Tibial nerve (tissue), 4 donors: ENCODE measurements around the gene VSTM2B.

Experiments used
- EP300 ChIP-seq, 2 donors: sonication (generic); formaldehyde crosslinking; IDR thresholded peaks; one replicate each; pipeline ENCODE4 v1.6.1; 2017; ENCODE audit warnings: antibody characterized with exemption in 2 of 2, mild to moderate bottlenecking in 1 of 2
- POLR2A ChIP-seq, 2 donors: fragments of 450-650 bp; IDR thresholded peaks; one replicate each; pipeline ENCODE4 v1.6.1; 2017; ENCODE audit warnings: antibody characterized with exemption in 2 of 2, mild to moderate bottlenecking in 2 of 2, moderate library complexity in 2 of 2
- TF ChIP-seq, protein P1 (sequence below), 5 experiments: fragments of 200-600 bp in 3 of 5; fragments of 450-650 bp in 2 of 5; sonication (generic) in 3 of 5; IDR thresholded peaks; one replicate each; pipeline ENCODE4 v1.5.1; 2016 to 2019; ENCODE audit warnings: antibody characterized with exemption in 5 of 5, mild to moderate bottlenecking in 3 of 5, moderate library complexity in 2 of 5

DNA sequence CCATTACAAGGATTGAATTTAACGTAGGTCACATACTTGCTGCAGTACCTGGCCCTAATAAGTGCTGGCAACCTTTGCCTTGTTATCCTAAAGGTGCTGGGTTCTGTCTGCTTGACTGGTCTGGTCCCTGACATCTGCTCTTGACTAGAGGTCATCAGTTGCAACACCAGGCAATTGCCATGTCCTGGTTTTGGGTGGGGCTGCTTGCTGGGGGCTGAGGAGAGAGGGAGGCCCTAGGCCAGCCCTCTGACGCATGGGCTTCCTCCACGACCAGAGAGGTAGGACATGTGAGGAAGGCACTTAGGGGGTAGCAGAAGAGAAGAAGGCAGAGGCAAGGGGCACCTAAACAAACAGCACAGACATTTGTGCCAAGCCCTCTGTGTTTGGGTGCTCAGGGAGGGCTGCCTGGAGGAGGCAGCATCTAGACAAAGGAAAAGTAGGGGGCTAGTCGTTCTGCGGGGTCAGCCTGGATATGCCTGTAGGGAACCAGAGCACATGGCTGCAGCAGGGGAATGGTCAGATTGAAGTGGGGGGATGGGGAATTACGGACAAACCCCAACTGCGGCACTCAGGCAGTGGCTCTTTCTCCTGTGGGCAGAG lies 21.7 kb downstream of the VSTM2B start:
- TF ChIP-seq, protein P1, sequence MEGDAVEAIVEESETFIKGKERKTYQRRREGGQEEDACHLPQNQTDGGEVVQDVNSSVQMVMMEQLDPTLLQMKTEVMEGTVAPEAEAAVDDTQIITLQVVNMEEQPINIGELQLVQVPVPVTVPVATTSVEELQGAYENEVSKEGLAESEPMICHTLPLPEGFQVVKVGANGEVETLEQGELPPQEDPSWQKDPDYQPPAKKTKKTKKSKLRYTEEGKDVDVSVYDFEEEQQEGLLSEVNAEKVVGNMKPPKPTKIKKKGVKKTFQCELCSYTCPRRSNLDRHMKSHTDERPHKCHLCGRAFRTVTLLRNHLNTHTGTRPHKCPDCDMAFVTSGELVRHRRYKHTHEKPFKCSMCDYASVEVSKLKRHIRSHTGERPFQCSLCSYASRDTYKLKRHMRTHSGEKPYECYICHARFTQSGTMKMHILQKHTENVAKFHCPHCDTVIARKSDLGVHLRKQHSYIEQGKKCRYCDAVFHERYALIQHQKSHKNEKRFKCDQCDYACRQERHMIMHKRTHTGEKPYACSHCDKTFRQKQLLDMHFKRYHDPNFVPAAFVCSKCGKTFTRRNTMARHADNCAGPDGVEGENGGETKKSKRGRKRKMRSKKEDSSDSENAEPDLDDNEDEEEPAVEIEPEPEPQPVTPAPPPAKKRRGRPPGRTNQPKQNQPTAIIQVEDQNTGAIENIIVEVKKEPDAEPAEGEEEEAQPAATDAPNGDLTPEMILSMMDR (IDR thresholded peaks at IDR 0.05): no peak
- no peak for TF ChIP-seq POLR2A (IDR thresholded peaks at IDR 0.05)
- no peak for TF ChIP-seq EP300 (IDR thresholded peaks at IDR 0.05)
